Choroid plexus epithelial cell (primary cell): ENCODE measurements around the gene NWD2.

Source experiments
- DNase-seq: peaks from one replicate; pipeline ENCODE4 v3.0.0-alpha.2; 2010; ENCODE audit warnings: low read depth
- H3K4me3 ChIP-seq: 2 replicates; pipeline ENCODE4 v1.5.1; 2011; ENCODE audit warnings: low read depth, mild to moderate bottlenecking, control low read depth, low read length, moderate library complexity
- CTCF ChIP-seq: conservative IDR thresholded peaks from 2 replicates; pipeline ENCODE4 v1.5.1; 2011; ENCODE audit warnings: low read depth, mild to moderate bottlenecking, control low read depth, inconsistent platforms, low read length, moderate library complexity

Gene NWD2

GRCh38 chr4:37415845-37416369 is 171.4 kb downstream of the NWD2 start:
- no peak for TF ChIP-seq CTCF
- no peak overlapping the region for H3K4me3 ChIP-seq
- no peak for DNase-seq

- H3K4me3 ChIP-seq: no peak overlapping the region
- TF ChIP-seq CTCF: no peak
- no peak for DNase-seq
These were observed 177.1 kb downstream of the NWD2 start for GRCh38 chr4:37421614-37422013.

GRCh38 chr4:37422102-37422501 is 177.6 kb downstream of the NWD2 start:
- no peak for DNase-seq
- H3K4me3 ChIP-seq: no peak overlapping the region
- no peak for TF ChIP-seq CTCF

GRCh38 chr4:37422638-37423037 is 178.1 kb downstream of the NWD2 start:
- TF ChIP-seq CTCF: no peak
- DNase-seq: no peak
- H3K4me3 ChIP-seq: no peak overlapping the region

- H3K4me3 ChIP-seq: no peak overlapping the region
- no peak for TF ChIP-seq CTCF
- DNase-seq: no peak
These were observed 178.8 kb downstream of the NWD2 start for GRCh38 chr4:37423310-37423709.

- DNase-seq: no peak
- TF ChIP-seq CTCF: no peak
- no peak overlapping the region for H3K4me3 ChIP-seq
These were observed 180.2 kb downstream of the NWD2 start for GRCh38 chr4:37424753-37425152.

- H3K4me3 ChIP-seq: no peak overlapping the region
- no peak for TF ChIP-seq CTCF
- no peak for DNase-seq
These were observed 181.3 kb downstream of the NWD2 start for GRCh38 chr4:37425857-37426256.
